ENCODE results near the gene CCDC142.
A peak's percentile ranks its signal among the peaks of the same experiment; 100 is the strongest.
"Not testable (repeated sequence)": the region's sequence is repeated elsewhere in the genome, so short reads cannot be mapped to it uniquely, and the experiment has no call there.

CCDC142 gene

DNA sequence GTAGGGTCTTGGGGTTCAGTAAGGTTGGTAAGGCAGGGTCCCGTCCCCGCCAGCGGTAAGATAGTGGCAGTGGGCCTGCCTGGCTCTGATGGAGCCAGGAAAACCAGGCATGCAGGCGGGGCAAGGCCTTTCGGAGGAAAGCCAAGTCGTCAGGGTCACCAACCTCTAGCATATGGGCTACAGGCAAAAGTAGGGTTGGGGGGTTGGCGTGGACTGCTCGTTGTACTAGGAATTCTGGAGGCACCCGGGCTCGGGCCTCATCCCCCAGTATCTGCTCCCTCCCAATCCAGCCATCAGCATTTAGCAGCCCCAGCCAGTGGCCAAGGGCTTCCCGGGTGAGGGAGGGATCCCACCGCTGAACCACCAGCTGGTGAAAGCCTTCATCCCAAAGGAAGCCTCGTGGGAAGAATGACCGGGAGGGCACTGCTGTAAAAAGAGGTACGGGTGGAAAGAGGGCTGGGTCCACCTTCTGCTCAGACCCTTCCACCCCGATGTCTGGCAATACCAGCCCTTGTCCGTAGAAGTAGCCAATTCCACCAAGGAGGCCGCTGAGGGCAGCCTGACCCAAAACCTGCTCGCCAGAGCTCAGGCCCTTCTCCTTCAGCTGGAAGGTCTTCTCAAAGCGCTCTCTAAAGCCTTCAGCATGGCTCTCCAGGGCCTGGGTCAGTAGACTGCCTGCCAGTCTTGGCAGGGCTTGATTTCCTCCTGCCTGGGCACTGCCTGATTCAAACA, 20.6 kb downstream of the CCDC142 start:
- DNase-seq: no peak

DNA sequence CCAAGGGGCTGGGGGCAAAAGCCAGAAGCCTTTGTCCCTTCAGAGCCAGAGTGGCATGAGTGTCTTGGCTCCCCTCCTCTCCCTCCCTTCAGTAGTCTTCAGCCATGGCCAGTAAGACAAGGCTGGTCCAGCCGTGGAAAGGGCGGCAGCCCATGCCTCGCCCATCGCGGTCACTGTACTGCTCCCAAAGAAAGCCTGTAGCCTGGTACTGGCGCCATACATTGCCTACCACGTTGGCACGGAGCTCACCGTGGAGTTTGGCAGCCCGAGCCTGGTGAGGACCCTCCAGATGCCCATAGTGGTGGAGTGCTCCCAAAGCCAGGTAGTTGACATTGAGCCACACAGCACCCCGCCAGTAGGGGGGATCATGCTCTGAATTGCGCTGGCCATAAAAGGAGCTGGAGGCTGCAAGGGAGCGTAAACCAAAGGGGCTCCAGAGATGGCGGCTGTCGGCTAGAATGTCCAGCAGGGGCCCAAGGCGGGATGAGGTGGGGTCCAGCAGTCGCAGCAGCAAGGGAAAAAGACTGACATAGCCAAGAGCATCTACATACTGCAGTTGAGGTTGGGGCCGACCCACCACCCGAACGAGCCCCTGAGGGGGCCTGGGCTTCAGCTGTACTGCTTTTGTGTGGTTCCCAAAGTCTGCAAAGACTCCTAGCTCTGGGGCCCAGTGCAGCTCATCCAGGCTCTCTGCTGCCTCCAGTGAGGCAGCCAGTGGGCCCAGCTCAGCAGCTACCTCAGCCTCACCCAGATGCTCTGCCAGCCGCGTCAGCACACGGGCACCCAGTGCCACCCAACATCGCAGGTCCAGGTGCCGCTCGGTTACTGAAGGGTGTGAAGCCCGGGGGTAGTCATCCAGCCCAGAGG, 21.4 kb downstream of the CCDC142 start:
- DNase-seq: no peak

DNA sequence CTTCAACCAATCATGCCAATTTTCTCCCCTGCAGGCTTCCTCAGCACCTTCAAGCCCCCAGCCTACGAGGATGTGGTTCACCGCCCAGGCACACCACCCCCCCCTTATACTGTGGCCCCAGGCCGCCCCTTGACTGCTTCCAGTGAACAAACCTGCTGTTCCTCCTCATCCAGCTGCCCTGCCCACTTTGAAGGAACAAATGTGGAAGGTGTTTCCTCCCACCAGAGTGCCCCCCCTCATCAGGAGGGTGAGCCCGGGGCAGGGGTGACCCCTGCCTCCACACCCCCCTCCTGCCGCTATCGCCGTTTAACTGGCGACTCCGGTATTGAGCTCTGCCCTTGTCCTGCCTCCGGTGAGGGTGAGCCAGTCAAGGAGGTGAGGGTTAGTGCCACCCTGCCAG, 22.6 kb downstream of the CCDC142 start:
- not testable (repeated sequence) for DNase-seq

GRCh38 chr2:74459503-74460118, 23.2 kb downstream of the CCDC142 start:
- DNase-seq: not testable (repeated sequence)

- no peak for DNase-seq
These were observed 23.8 kb downstream of the CCDC142 start for GRCh38 chr2:74458938-74459363.

- DNase-seq: peak; percentile 98
These were observed 24.5 kb downstream of the CCDC142 start, which contains the start of gene WBP1 for GRCh38 chr2:74458132-74458937. TSS of gene WBP1 (plus strand) at chr2:74458438. CDS start at chr2:74458603, 165 bp downstream.

DNA sequence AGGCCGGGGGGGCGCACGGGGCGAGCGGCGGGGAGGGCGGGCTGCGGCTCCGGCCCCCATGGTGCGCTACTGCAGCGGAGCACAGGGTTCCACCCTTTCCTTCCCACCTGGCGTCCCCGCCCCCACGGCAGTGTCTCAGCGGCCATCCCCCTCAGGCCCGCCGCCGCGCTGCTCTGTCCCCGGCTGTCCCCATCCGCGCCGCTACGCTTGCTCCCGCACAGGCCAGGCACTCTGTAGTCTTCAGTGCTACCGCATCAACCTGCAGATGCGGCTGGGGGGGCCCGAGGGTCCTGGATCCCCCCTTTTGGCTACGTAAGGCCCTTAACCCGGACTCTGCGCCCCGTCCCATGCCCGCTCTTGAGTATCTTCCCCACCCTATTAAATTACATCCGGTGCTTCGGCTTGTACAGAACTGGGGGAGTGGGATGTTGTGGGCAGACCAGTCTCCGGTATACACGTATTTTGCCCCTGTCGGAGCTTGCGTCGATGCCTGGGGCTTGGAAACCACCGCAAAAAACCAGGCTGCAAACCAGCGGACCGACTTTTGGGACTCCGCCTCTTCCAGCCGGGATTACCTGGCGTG, 25.2 kb downstream of the CCDC142 start:
- DNase-seq: peak; percentile 83

GRCh38 chr2:74457129-74457548, 25.7 kb downstream of the CCDC142 start:
- no peak for DNase-seq

GRCh38 chr2:74454654-74455511, 27.9 kb downstream of the CCDC142 start, which contains the start of gene INO80B:
TSS of gene INO80B (plus strand) at chr2:74455087. CDS start at chr2:74455117, 30 bp downstream.
- DNase-seq: peak; percentile 88

DNA sequence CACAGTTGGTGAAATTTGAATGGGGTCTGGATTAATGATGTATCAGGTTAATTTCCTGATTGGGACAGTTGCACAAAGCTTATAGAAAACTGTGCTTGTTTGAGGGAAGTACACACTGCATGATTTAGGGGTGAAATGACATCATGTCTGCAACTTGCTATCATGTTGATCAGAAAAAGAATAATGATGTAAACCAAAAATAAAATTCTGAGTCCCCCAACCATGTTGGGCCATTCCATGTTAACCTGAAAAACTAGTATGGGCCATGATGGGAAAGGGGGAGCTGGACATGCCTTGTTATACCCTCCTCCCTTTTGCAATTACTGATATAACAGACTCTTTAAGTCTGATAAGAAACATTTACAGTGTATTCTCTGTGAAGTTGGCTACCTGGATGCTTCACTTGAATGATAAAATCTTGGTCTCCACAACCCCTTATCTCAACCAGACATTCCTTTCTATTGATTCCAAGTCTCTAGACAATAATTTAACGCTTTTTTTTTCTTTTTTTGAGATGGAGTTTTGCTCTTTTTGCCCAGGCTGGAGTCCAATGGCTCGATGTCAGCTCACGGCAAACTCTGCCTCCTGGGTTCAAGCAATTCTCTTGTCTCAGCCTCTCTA, 32.1 kb downstream of the CCDC142 start:
- DNase-seq: no peak

- DNase-seq: no peak
These were observed 34.0 kb downstream of the CCDC142 start for GRCh38 chr2:74448771-74449170.

DNA sequence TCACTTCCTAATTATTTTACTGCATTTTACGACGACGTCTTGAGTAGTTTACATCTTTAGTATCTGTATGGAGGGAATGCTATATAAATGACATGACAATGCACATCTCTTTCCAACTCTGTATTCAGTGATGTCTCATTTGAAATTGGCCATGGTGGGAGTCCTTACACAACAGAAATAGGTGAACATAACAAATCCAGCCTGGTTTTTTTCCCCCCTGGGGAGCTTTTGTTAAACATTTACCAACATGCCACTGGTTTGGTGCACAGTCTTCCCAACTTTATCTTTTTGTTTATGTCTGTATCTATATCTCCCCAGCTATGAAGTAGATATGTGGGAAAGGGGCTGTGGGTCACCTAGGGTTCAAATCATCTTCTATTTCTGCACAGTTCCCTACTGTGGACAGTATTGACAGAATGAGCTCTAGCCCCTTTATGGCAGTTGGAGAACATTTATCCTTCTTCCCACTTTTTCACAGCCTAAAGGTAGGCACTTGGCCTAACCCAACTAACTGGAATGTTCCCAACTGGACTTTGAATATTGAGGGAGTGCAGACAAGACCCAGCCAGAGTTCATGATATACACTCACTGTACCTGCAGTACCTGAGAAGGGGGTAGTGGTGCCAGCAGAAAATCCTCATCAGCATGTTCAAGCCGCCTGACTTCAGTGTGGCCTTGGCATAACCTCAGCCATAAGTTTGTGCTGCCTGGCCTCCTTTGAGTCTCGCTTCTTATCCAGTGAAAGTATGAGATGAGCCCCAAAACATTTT, 35.4 kb downstream of the CCDC142 start:
- DNase-seq: no peak

- DNase-seq: no peak
These were observed 38.1 kb downstream of the CCDC142 start for GRCh38 chr2:74444498-74445318.

DNA sequence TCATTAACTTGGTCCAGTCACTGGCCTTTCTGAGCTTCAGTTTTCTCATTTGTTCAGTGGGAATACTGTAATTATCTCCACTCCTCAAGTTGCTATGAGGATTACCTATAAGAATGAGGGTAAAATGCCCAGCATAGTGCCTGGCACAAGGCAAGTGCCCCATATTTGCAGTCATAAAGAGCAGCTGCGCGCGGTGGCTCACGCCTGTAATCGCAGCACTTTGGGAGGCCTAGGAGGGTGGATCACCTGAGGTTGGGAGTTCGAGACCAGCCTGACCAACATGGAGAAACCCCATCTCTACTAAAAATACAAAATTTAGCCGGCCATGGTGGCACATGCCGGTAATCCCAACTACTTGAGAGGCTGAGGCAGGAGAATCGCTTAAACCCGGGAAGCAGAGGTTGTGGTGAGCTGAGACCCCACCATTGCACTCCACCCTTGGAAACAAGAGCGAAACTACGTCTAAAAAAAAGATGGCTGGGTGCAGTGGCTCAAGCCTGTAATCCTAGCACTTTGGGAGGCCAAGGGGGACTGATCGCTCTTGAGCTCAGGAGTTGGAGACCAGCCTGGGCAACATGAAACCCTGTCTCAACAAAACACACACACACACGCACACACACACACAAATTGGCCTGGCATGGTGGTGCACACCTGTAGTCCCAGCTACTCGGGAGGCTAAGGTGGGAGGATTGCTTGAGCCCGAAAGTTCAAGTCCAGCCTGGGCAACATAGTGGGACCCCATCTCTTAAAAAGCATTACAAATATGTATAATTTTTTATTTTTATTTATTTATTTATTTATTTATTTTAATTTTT, 40.1 kb downstream of the CCDC142 start:
- not testable (repeated sequence) for DNase-seq

- no peak for DNase-seq
These were observed 40.9 kb downstream of the CCDC142 start, which contains the start of gene RTKN for GRCh38 chr2:74441690-74442482. TSS of gene RTKN (minus strand) at chr2:74441937. CDS start at chr2:74441816, 121 bp downstream.

- no peak for DNase-seq
These were observed 41.6 kb downstream of the CCDC142 start for GRCh38 chr2:74441170-74441689.

Measured in NCI-H1105 (cell line).